AG04450 (cell line): ENCODE data around the gene CHERP. TPM values are rescaled to one million over a fixed set of nuclear protein-coding genes. Genes with fewer than 3 reads are reported as not detected.
A peak's percentile ranks its signal among the peaks of the same experiment; 100 is the strongest.
"Not testable (repeated sequence)": the region's sequence is repeated elsewhere in the genome, so short reads cannot be mapped to it uniquely, and the experiment has no call there.

ENCODE experiments used
- CTCF ChIA-PET: fragments of 300-600, 350-600 bp; formaldehyde crosslinking; extraction: SDS; loops from one replicate; lab custom pipeline; 2022; ENCODE audit warnings: antibody characterized with exemption, inconsistent platforms; lab: Charles Lee
- POLR2A ChIA-PET: fragments of 350-600 bp; formaldehyde crosslinking; extraction: SDS; loops from one replicate; lab custom pipeline; 2021; ENCODE audit warnings: antibody characterized with exemption, inconsistent platforms; lab: Yijun Ruan, JAX
- DNase-seq: peaks from one replicate; pipeline ENCODE4 v3.0.0-alpha.2; 2011; ENCODE audit warnings: low read depth, low spot score
- H3K27ac ChIP-seq: one replicate; pipeline ENCODE4 v1.5.1; 2012; ENCODE audit warnings: low read depth, low read length, control low read depth
- H3K27me3 ChIP-seq: one replicate; pipeline ENCODE4 v1.6.0; 2012; ENCODE audit warnings: low read length; ENCODE audit not compliant: control insufficient read depth, insufficient read depth
- H3K4me3 ChIP-seq: 2 replicates; pipeline ENCODE4 v1.5.1; 2011; ENCODE audit warnings: mild to moderate bottlenecking, low read depth, low read length, control low read depth
- H3K9me3 ChIP-seq: 2 replicates; pipeline ENCODE4 v1.5.1; 2012; ENCODE audit warnings: low read length; ENCODE audit not compliant: control insufficient read depth, insufficient read depth
- polyA plus RNA-seq: library from polyadenylated mRNA; depleted of rRNA; stranded (reverse); fragments of >200 nt; gene quantifications from 2 replicates; pipeline ENCODE4 v1.2.3, GENCODE V29; 2011
- TF ChIP-seq, protein P1 (sequence below): IDR thresholded peaks from 2 replicates; pipeline ENCODE4 v1.5.1; 2011; ENCODE audit warnings: low read depth, low read length, control low read depth, inconsistent platforms

Gene CHERP
- polyA plus RNA-seq, 1 experiment: 3.4 TPM

DNA sequence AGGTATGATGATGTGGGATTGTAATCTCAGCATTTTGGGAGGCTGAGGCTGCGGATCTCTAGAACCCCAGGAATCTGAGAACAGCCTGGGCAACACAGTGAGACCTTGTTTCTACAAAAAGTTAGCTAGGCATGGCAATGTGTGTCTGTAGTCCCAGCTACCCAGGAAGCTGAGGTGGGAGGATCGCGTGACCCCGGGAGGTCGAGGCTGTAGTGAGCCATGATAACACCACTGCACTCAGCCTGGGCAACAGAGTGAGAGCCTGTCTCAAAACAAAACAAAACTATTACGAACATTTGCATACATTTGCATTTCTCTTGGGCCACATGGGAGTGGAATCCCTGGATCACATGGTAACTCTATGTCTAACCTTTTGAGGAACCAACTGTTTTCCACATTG is 44.4 kb downstream of the CHERP start:
- Histone ChIP-seq H3K27me3 (no peaks in the 10 kb centered on the region), H3K9me3 (no peaks in the 10 kb centered on the region), H3K27ac (no peak overlapping the region), H3K4me3 (no peak overlapping the region)
- DNase-seq: no peak
- CTCF ChIA-PET: no interaction called here
- TF ChIP-seq, protein P1, sequence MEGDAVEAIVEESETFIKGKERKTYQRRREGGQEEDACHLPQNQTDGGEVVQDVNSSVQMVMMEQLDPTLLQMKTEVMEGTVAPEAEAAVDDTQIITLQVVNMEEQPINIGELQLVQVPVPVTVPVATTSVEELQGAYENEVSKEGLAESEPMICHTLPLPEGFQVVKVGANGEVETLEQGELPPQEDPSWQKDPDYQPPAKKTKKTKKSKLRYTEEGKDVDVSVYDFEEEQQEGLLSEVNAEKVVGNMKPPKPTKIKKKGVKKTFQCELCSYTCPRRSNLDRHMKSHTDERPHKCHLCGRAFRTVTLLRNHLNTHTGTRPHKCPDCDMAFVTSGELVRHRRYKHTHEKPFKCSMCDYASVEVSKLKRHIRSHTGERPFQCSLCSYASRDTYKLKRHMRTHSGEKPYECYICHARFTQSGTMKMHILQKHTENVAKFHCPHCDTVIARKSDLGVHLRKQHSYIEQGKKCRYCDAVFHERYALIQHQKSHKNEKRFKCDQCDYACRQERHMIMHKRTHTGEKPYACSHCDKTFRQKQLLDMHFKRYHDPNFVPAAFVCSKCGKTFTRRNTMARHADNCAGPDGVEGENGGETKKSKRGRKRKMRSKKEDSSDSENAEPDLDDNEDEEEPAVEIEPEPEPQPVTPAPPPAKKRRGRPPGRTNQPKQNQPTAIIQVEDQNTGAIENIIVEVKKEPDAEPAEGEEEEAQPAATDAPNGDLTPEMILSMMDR: no peak
- POLR2A ChIA-PET: no interaction called here

DNA sequence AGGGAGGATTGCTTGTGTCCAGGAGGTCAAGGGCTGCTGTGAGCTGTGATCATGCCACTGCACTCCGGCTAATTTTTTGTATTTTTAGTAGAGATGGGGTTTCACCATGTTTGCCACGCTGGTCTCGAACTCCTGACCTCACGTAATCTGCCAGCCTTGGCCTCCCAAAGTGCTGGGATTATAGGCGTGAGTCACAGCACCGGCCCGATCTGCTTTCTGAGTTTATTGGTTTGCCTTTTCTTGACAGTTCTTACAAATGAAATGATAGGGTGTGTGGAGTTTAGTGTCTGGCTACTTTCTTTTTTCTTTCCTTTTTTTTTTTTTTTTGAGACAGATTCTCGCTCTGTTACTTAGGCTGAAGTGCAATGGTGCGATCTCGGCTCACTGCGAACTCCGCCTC is 45.2 kb downstream of the CHERP start:
- Histone ChIP-seq H3K27ac (peak overlapping the region; percentile 52), H3K27me3 (no peaks in the 10 kb centered on the region), H3K9me3 (no peaks in the 10 kb centered on the region), H3K4me3 (peak overlapping the region; percentile 94)
- ChIA-PET POLR2A (interaction anchor here (0.6 to 1.6 kb wide), 4 partner anchors 12 to 1246 kb away, joined by 3 to 7 read pairs (median 4); no protein-coding TSS in a partner anchor), CTCF (interaction anchor here (0.6 kb wide), 1 partner anchor 11 kb away, joined by 3 read pairs; no protein-coding TSS in a partner anchor)
- TF ChIP-seq, protein P1: no peak
- DNase-seq: no peak

DNA sequence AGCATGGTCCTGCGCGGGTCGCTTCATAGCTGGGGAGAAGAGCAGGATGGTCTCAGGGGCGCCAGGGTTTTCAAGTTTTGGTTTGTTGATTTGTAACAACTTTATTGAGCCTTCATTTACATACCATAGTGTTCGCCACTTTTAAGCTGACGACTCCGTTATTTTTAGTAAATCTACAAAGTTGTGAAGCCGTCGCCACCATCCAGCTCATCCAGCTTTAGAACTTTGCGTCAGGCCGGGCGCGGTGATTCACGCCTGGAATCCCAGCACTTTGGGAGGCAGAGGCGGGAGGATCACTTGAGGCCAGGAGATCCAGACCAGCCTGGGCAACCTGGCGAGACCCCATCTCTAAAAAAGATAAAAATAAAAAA is 45.6 kb downstream of the CHERP start:
- peak overlapping the region; percentile 94 for H3K4me3 ChIP-seq
- POLR2A ChIA-PET: interaction anchor here (0.5 to 1.6 kb wide), 6 partner anchors 10 to 1247 kb away, joined by 3 to 15 read pairs (median 5); no protein-coding TSS in a partner anchor
- CTCF ChIA-PET: interaction anchor here (0.6 kb wide), 1 partner anchor 11 kb away, joined by 3 read pairs; no protein-coding TSS in a partner anchor
- TF ChIP-seq, protein P1: no peak
- H3K27ac ChIP-seq: peak overlapping the region; percentile 52
- no peaks in the 10 kb centered on the region for H3K27me3 ChIP-seq
- no peak for DNase-seq
- H3K9me3 ChIP-seq: no peaks in the 10 kb centered on the region

DNA sequence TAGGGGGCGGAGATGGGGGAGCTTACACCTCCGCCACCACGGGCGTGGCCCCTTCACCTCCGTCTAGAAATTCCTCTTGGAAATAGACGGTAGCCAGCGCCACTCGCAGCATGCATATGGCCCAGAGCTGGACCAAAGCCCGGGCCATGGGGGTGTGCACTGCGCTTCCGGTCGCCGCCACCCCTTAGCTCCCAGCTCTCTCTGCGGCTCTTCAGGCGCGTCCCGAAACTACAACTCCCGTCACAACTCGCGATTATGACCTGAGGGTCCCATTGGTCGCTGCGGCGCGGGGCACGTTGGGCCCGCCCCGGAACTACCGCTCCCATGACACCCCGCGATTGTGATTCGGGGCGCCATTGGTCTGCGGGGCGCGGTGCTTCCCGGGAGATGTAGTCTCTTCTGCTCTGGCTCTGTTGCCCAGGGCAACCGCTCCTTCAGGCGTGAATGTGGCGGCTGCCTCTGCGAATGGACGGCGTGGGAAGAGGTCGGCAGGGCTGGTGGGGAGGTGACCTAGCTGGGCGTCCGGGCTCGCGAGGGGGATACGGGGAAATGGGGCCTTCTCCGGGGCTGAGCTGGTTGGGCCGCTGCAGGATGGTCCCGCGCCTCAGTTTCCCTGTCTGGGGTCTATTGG is 46.1 kb downstream of the CHERP start, which contains the start of the genes C19orf44 and CALR3:
C19orf44 (plus strand) TSS at position 413 of the 631 bp plus-strand sequence. CDS start 4,399 bp downstream, outside the sequence.
CALR3 (minus strand) TSS at position 186 of the 631 bp plus-strand sequence; CDS start at position 148, 38 bp downstream.
- Histone ChIP-seq H3K27ac (peak within 1 kb of the TSS; percentile 52), H3K27me3 (no peaks in the 10 kb centered on the region), H3K9me3 (no peaks in the 10 kb centered on the region), H3K4me3 (peak within 1 kb of the TSS; percentile 94)
- DNase-seq: peak; percentile 96
- CTCF ChIA-PET: interaction anchor here (0.6 kb wide), 1 partner anchor 10 kb away, joined by 3 read pairs; no protein-coding TSS in a partner anchor
- TF ChIP-seq, protein P1: no peak
- POLR2A ChIA-PET: interaction anchor here (0.5 to 1.6 kb wide), 7 partner anchors 10 to 131 kb away, joined by 3 to 15 read pairs (median 4); no protein-coding TSS in a partner anchor

DNA sequence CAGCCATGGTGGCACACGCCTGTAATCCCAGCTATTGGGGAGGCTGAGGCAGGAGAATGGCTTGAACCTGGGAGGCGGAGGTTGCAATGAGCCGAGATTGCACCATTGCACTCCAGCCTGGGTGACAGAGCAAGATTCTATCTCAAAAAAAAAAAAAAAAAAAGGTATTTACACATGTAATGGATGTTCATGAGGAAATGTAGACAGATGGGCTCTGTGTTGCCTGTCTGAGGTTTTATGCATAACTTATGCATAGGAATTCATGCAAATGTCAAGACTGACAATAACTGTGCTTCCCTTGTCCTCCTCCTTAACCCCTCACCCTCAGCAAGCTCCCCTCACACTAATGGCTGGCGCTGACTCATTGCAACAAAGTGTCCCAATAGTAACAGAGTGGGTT is 55.8 kb downstream of the CHERP start:
- not testable (repeated sequence) for H3K27me3 ChIP-seq, H3K4me3 ChIP-seq, DNase-seq, H3K27ac ChIP-seq, H3K9me3 ChIP-seq
- ChIA-PET POLR2A (interaction anchor here (1.2 kb wide), 1 partner anchor 10 kb away, joined by 15 read pairs; the partner anchor contains the start of genes C19orf44 and CALR3), CTCF (interaction anchor here (0.7 kb wide), 1 partner anchor 48 kb away, joined by 3 read pairs; no protein-coding TSS in a partner anchor)
